ENCODE data around the gene ITGA1.

Gene ITGA1

GRCh38 chr5:52784737-52785136 lies 3.0 kb upstream of the ITGA1 start:
- Mint-ChIP-seq H3K27me3 (ENCODE audit: low read depth) (peaks cover 19% of the 10 kb centered on the region), H3K9me3 (no peaks in the 10 kb centered on the region), H3K36me3 (ENCODE audit: low read depth) (no peaks in the 10 kb centered on the region), H3K4me1 (ENCODE audit: low read depth) (peaks cover 20% of the 10 kb centered on the region), H3K4me3 (no peak overlapping the region), H3K27ac (no peak overlapping the region)

GRCh38 chr5:52786391-52786790 lies 1.3 kb upstream of the ITGA1 start:
- Mint-ChIP-seq H3K27ac (no peak overlapping the region), H3K27me3 (ENCODE audit: low read depth) (peaks cover 29% of the 10 kb centered on the region), H3K9me3 (no peaks in the 10 kb centered on the region), H3K4me1 (ENCODE audit: low read depth) (peaks cover 27% of the 10 kb centered on the region), H3K36me3 (ENCODE audit: low read depth) (peaks cover 9% of the 10 kb centered on the region), H3K4me3 (peak overlapping the region; percentile 20)

GRCh38 chr5:52786949-52787599 lies 642 bp upstream of the ITGA1 start:
- peaks cover 27% of the 10 kb centered on the region for H3K4me1 Mint-ChIP-seq (ENCODE audit: low read depth)
- H3K9me3 Mint-ChIP-seq = no peaks in the 10 kb centered on the region
- H3K27ac Mint-ChIP-seq = peak overlapping the region; percentile 2
- H3K27me3 Mint-ChIP-seq (ENCODE audit: low read depth) = peaks cover 29% of the 10 kb centered on the region
- H3K36me3 Mint-ChIP-seq (ENCODE audit: low read depth) = peaks cover 9% of the 10 kb centered on the region
- peak overlapping the region; percentile 91 for H3K4me3 Mint-ChIP-seq

GRCh38 chr5:52788505-52788821 lies 747 bp downstream of the ITGA1 start:
- Mint-ChIP-seq H3K9me3 (no peaks in the 10 kb centered on the region), H3K36me3 (ENCODE audit: low read depth) (peaks cover 9% of the 10 kb centered on the region), H3K4me3 (peak overlapping the region; percentile 91), H3K27me3 (ENCODE audit: low read depth) (peaks cover 32% of the 10 kb centered on the region), H3K4me1 (ENCODE audit: low read depth) (peaks cover 25% of the 10 kb centered on the region), H3K27ac (no peak overlapping the region)

- Mint-ChIP-seq H3K4me1 (ENCODE audit: low read depth) (peaks cover 24% of the 10 kb centered on the region), H3K36me3 (ENCODE audit: low read depth) (peaks cover 9% of the 10 kb centered on the region), H3K27ac (no peak overlapping the region), H3K27me3 (ENCODE audit: low read depth) (peaks cover 36% of the 10 kb centered on the region), H3K4me3 (peak overlapping the region; percentile 91), H3K9me3 (no peaks in the 10 kb centered on the region)
Observed at GRCh38 chr5:52789378-52789777, 1.7 kb downstream of the ITGA1 start.

GRCh38 chr5:52789851-52790250 lies 2.1 kb downstream of the ITGA1 start:
- H3K27me3 Mint-ChIP-seq (ENCODE audit: low read depth) = peaks cover 39% of the 10 kb centered on the region
- H3K27ac Mint-ChIP-seq = no peak overlapping the region
- H3K4me3 Mint-ChIP-seq = peak overlapping the region; percentile 33
- H3K9me3 Mint-ChIP-seq = no peaks in the 10 kb centered on the region
- peaks cover 24% of the 10 kb centered on the region for H3K4me1 Mint-ChIP-seq (ENCODE audit: low read depth)
- peaks cover 9% of the 10 kb centered on the region for H3K36me3 Mint-ChIP-seq (ENCODE audit: low read depth)

GRCh38 chr5:52791366-52791765 lies 3.6 kb downstream of the ITGA1 start:
- peaks cover 37% of the 10 kb centered on the region for H3K27me3 Mint-ChIP-seq (ENCODE audit: low read depth)
- H3K36me3 Mint-ChIP-seq (ENCODE audit: low read depth) = peaks cover 9% of the 10 kb centered on the region
- no peak overlapping the region for H3K27ac Mint-ChIP-seq
- no peaks in the 10 kb centered on the region for H3K9me3 Mint-ChIP-seq
- H3K4me3 Mint-ChIP-seq = no peak overlapping the region
- H3K4me1 Mint-ChIP-seq (ENCODE audit: low read depth) = peaks cover 22% of the 10 kb centered on the region

- Mint-ChIP-seq H3K27me3 (ENCODE audit: low read depth) (peaks cover 34% of the 10 kb centered on the region), H3K36me3 (ENCODE audit: low read depth) (peaks cover 11% of the 10 kb centered on the region), H3K4me3 (no peak overlapping the region), H3K4me1 (ENCODE audit: low read depth) (peaks cover 24% of the 10 kb centered on the region), H3K27ac (no peak overlapping the region), H3K9me3 (no peaks in the 10 kb centered on the region)
Observed at GRCh38 chr5:52794519-52794918, 6.8 kb downstream of the ITGA1 start.

GRCh38 chr5:52796031-52796430 lies 8.3 kb downstream of the ITGA1 start:
- H3K27ac Mint-ChIP-seq = no peak overlapping the region
- H3K27me3 Mint-ChIP-seq (ENCODE audit: low read depth) = peaks cover 22% of the 10 kb centered on the region
- no peak overlapping the region for H3K4me3 Mint-ChIP-seq
- H3K36me3 Mint-ChIP-seq (ENCODE audit: low read depth) = peaks cover 16% of the 10 kb centered on the region
- H3K9me3 Mint-ChIP-seq = no peaks in the 10 kb centered on the region
- H3K4me1 Mint-ChIP-seq (ENCODE audit: low read depth) = peaks cover 22% of the 10 kb centered on the region

- Mint-ChIP-seq H3K4me3 (no peak overlapping the region), H3K36me3 (ENCODE audit: low read depth) (peaks cover 20% of the 10 kb centered on the region), H3K4me1 (ENCODE audit: low read depth) (peaks cover 28% of the 10 kb centered on the region), H3K27ac (no peak overlapping the region), H3K27me3 (ENCODE audit: low read depth) (peaks cover 22% of the 10 kb centered on the region), H3K9me3 (no peaks in the 10 kb centered on the region)
Observed at GRCh38 chr5:52796516-52797103, 8.9 kb downstream of the ITGA1 start.

GRCh38 chr5:52798938-52799337 lies 11.2 kb downstream of the ITGA1 start:
- H3K4me1 Mint-ChIP-seq (ENCODE audit: low read depth) = peaks cover 37% of the 10 kb centered on the region
- H3K9me3 Mint-ChIP-seq = no peaks in the 10 kb centered on the region
- H3K27me3 Mint-ChIP-seq (ENCODE audit: low read depth) = peaks cover 15% of the 10 kb centered on the region
- H3K36me3 Mint-ChIP-seq (ENCODE audit: low read depth) = peaks cover 27% of the 10 kb centered on the region
- H3K4me3 Mint-ChIP-seq = peak overlapping the region; percentile 97
- peak overlapping the region; percentile 98 for H3K27ac Mint-ChIP-seq

GRCh38 chr5:52799358-52799982 lies 11.8 kb downstream of the ITGA1 start:
- peak overlapping the region; percentile 97 for H3K4me3 Mint-ChIP-seq
- no peaks in the 10 kb centered on the region for H3K9me3 Mint-ChIP-seq
- H3K27me3 Mint-ChIP-seq (ENCODE audit: low read depth) = peaks cover 15% of the 10 kb centered on the region
- peaks cover 30% of the 10 kb centered on the region for H3K36me3 Mint-ChIP-seq (ENCODE audit: low read depth)
- H3K4me1 Mint-ChIP-seq (ENCODE audit: low read depth) = peaks cover 42% of the 10 kb centered on the region
- peak overlapping the region; percentile 98 for H3K27ac Mint-ChIP-seq

- Mint-ChIP-seq H3K27me3 (ENCODE audit: low read depth) (peaks cover 12% of the 10 kb centered on the region), H3K27ac (peak overlapping the region; percentile 98), H3K4me3 (peak overlapping the region; percentile 97), H3K36me3 (ENCODE audit: low read depth) (peaks cover 34% of the 10 kb centered on the region), H3K9me3 (no peaks in the 10 kb centered on the region), H3K4me1 (ENCODE audit: low read depth) (peaks cover 46% of the 10 kb centered on the region)
Observed at GRCh38 chr5:52799983-52800393, 12.3 kb downstream of the ITGA1 start.

- Mint-ChIP-seq H3K27me3 (ENCODE audit: low read depth) (peaks cover 12% of the 10 kb centered on the region), H3K27ac (peak overlapping the region; percentile 98), H3K9me3 (no peaks in the 10 kb centered on the region), H3K4me3 (peak overlapping the region; percentile 97), H3K36me3 (ENCODE audit: low read depth) (peaks cover 38% of the 10 kb centered on the region), H3K4me1 (ENCODE audit: low read depth) (peaks cover 49% of the 10 kb centered on the region)
Observed at GRCh38 chr5:52800394-52801213, 12.9 kb downstream of the ITGA1 start.

Measured in T-helper 1 cell treated with Interleukin-12 subunit alpha and Interleukin-12 subunit beta and Interleukin-4 antibody, amounts not matched to agents 30 μg/mL and 1 μg/mL, for 36 hours (primary cell).